ENCODE results near the gene BRD4.

Gene BRD4

GRCh38 chr19:15222738-15223648 is 109.3 kb downstream of the BRD4 start:
- peak; percentile 96 for DNase-seq

GRCh38 chr19:15220833-15221232 is 111.5 kb downstream of the BRD4 start:
- DNase-seq: no peak

GRCh38 chr19:15218501-15218900 is 113.8 kb downstream of the BRD4 start:
- DNase-seq: no peak

GRCh38 chr19:15216363-15216762 is 116.0 kb downstream of the BRD4 start:
- no peak for DNase-seq

- no peak for DNase-seq
Measured at GRCh38 chr19:15213715-15214381, 118.5 kb downstream of the BRD4 start.

GRCh38 chr19:15212711-15213110 is 119.6 kb downstream of the BRD4 start:
- no peak for DNase-seq

GRCh38 chr19:15210323-15210781 is 122.0 kb downstream of the BRD4 start:
- peak; percentile 88 for DNase-seq

- DNase-seq: no peak
Measured at GRCh38 chr19:15201374-15202023, 130.8 kb downstream of the BRD4 start.

GRCh38 chr19:15200553-15201364 is 131.6 kb downstream of the BRD4 start, which contains the start of gene NOTCH3:
TSS of gene NOTCH3 (minus strand) at chr19:15200995. CDS start at chr19:15200905, 90 bp downstream.
- no peak for DNase-seq

- DNase-seq: no peak
Measured at GRCh38 chr19:15199661-15200552, 132.4 kb downstream of the BRD4 start.

- DNase-seq: no peak
Measured at GRCh38 chr19:15198951-15199660, 133.2 kb downstream of the BRD4 start.

GRCh38 chr19:15197942-15198341 is 134.4 kb downstream of the BRD4 start:
- no peak for DNase-seq

GRCh38 chr19:15197275-15197941 is 134.9 kb downstream of the BRD4 start:
- DNase-seq: peak; percentile 77

- DNase-seq: no peak
Measured at GRCh38 chr19:15196360-15197005, 135.9 kb downstream of the BRD4 start.

GRCh38 chr19:15195371-15196334 is 136.7 kb downstream of the BRD4 start:
- peak; percentile 62 for DNase-seq

- no peak for DNase-seq
Measured at GRCh38 chr19:15194938-15195337, 137.4 kb downstream of the BRD4 start.

GRCh38 chr19:15191982-15192381 is 140.4 kb downstream of the BRD4 start:
- DNase-seq: no peak

GRCh38 chr19:15191514-15191913 is 140.8 kb downstream of the BRD4 start:
- DNase-seq: no peak

All from hematopoietic multipotent progenitor cell treated with erythropoietin and hydrocortisone succinate and interleukin-3 and kit ligand, for 4 days (in vitro differentiated cells).